Panc1 (cell line): ENCODE measurements around the gene CSTB. TPM values are rescaled to one million over a fixed set of nuclear protein-coding genes. Genes with fewer than 3 reads are reported as not detected.
"Not testable (repeated sequence)": the region's sequence is repeated elsewhere in the genome, so short reads cannot be mapped to it uniquely, and the experiment has no call there.

ENCODE experiments used
- ATAC-seq: fragments of 200-7000 bp; cut with Tn5 transposase; 2 replicates; pipeline ENCODE4 v1.9.1; 2020; ENCODE audit warnings: mild to moderate bottlenecking, moderate library complexity
- BruUV-seq: library from RNA; stranded (reverse); fragments of 400-500 nt; replicated peaks from 2 replicates; lab custom pipeline; 2021; lab: Mats Ljungman, UMichigan
- CTCF ChIA-PET: fragments of 300-600 bp; sonication (Branson Sonifier 250); formaldehyde crosslinking; loops from one replicate; lab custom pipeline; 2022; ENCODE audit warnings: antibody characterized with exemption; lab: Charles Lee
- POLR2A ChIA-PET: fragments of 300-600 bp; sonication (Branson Sonifier 250); formaldehyde crosslinking; loops from one replicate; lab custom pipeline; 2022; ENCODE audit warnings: antibody characterized with exemption; lab: Charles Lee
- DNase-seq: peaks from one replicate; pipeline ENCODE4 v3.0.0-alpha.2; 2010; ENCODE audit warnings: low read depth, low spot score
- H3K27ac ChIP-seq: 2 replicates; pipeline ENCODE4 v1.5.1; 2011; ENCODE audit warnings: mild to moderate bottlenecking, low read length, inconsistent platforms
- H3K27me3 ChIP-seq: fragments of 200-500 bp; sonication (Bioruptor generic); 2 replicates; pipeline ENCODE4 v1.6.0; 2014; ENCODE audit warnings: low read length, inconsistent platforms; ENCODE audit not compliant: control insufficient read depth, insufficient read depth
- H3K36me3 ChIP-seq: fragments of 200-500 bp; sonication (Bioruptor generic); 2 replicates; pipeline ENCODE4 v1.5.1; 2014; ENCODE audit warnings: inconsistent platforms, mild to moderate bottlenecking, low read length, moderate library complexity; ENCODE audit not compliant: control insufficient read depth, insufficient read depth
- H3K4me1 ChIP-seq: 2 replicates; pipeline ENCODE4 v1.5.1; 2011; ENCODE audit warnings: inconsistent platforms, mild to moderate bottlenecking, low read length, moderate library complexity; ENCODE audit not compliant: control insufficient read depth, insufficient read depth
- H3K4me3 ChIP-seq, 2 experiments: 2 replicates each; pipeline ENCODE4 v1.5.1; 2011 to 2012; ENCODE audit warnings: low read depth in 2 of 2, low read length in 2 of 2, mild to moderate bottlenecking in 2 of 2, inconsistent platforms in 1 of 2, moderate library complexity in 1 of 2
- H3K9me3 ChIP-seq: fragments of 200-500 bp; sonication (Bioruptor generic); 2 replicates; pipeline ENCODE4 v1.5.1; 2014; ENCODE audit warnings: low read depth, mild to moderate bottlenecking, inconsistent platforms, low read length, moderate library complexity; ENCODE audit not compliant: control insufficient read depth, insufficient read depth
- POLR2AphosphoS5 ChIP-seq: IDR thresholded peaks from 2 replicates; pipeline ENCODE4 v1.6.1; 2012; ENCODE audit warnings: mild to moderate bottlenecking, low read depth, low read length, moderate library complexity
- SIN3A ChIP-seq: IDR thresholded peaks from 2 replicates; pipeline ENCODE4 v1.6.1; 2012; ENCODE audit warnings: low read depth, mild to moderate bottlenecking, low read length, moderate library complexity, borderline replicate concordance; ENCODE audit not compliant: insufficient read depth
- TCF7L2 ChIP-seq: IDR thresholded peaks from 2 replicates; pipeline ENCODE4 v1.6.1; 2011; ENCODE audit warnings: mild to moderate bottlenecking, low read depth, low read length, inconsistent platforms
- in situ Hi-C: cut with HindIII; loops from 2 replicates; pipeline ENCODE4 v1.10.0; 2016; ENCODE audit warnings: low sequenced_read_pairs, low pct_unique_long_range_greater_than_20kb
- intact Hi-C: fragments of 100-400 bp; cut with micrococcal nuclease; formaldehyde crosslinking; loops from one replicate; pipeline ENCODE4 v1.10.0; 2022; ENCODE audit not compliant: unreplicated experiment
- total RNA-seq: library from RNA; stranded (reverse); gene quantifications from one replicate; pipeline ENCODE4 v1.2.1, GENCODE V29; 2021; ENCODE audit not compliant: unreplicated experiment
- TF ChIP-seq, protein P1 (sequence below): fragments of 450-650 bp; IDR thresholded peaks from 2 replicates; pipeline ENCODE4 v1.5.1; 2017; ENCODE audit warnings: mild to moderate bottlenecking
- TF ChIP-seq, protein P2 (sequence below), 2 experiments: IDR thresholded peaks; 2 replicates each; pipeline ENCODE4 v1.6.1; 2011 to 2012; ENCODE audit warnings: low read depth in 2 of 2, control low read depth in 1 of 2, low read length in 1 of 2, mild to moderate bottlenecking in 1 of 2, moderate library complexity in 1 of 2; ENCODE audit not compliant: insufficient read depth in 1 of 2

CSTB gene
- total RNA-seq, 1 experiment from 2014 or later = 72.5 TPM

DNA sequence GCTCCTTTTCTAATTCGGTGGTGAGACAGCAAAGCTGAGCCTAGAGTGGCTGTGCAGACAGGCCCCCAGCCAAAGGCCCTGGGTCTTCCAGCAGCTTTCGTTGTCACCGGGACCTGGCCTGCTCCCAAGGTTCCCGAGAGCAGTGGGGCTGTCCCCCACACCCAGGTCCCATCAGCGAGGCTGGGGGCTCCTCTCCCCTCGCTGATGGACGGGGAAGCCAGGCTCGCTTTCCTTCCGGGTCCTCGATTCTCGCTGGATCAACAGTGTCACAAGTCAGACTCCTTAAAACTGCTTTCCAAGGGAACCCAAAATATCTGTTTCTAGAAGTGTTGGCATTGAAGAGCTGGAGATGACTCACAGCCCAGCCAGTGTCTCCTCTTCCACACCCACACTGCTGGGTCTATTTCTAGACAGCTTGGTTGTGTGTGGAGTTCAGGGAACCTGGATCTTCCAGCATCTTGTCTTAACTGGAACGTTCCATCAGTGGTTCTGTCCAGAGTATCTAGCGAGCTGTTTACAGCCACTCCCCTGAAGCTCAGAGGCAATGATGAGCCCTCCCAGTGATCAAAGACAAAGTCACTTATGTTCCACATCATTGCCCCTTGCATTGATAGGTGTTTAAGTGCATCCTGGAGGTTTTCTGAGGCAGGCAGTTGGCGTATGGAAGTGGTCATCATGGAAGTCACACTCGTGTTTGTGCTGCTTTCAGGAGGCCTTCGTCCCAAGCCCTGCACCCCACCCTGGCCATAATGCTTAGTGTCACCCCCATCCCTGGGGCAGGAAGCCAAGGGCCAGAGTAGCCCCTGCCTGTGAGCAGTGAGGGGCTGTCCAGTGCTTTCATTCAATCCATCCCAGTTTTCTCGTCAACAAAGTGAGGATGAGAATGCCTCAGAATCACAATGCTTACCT is 48.5 kb upstream of the CSTB start:
- Histone ChIP-seq H3K4me1 (no peaks in the 10 kb centered on the region; the same call in 1 of the 2 replicates), H3K36me3 (no peaks in the 10 kb centered on the region), H3K4me3 (no peak overlapping the region), H3K27me3 (no peaks in the 10 kb centered on the region), H3K9me3 (no peaks in the 10 kb centered on the region), H3K27ac (no peak overlapping the region)
- in situ Hi-C loops (no loop called here), intact Hi-C loops (no loop called here)
- POLR2A ChIA-PET = no interaction called here
- no TSS peak for BruUV-seq
- CTCF ChIA-PET = no interaction called here
- TF ChIP-seq, protein P1, sequence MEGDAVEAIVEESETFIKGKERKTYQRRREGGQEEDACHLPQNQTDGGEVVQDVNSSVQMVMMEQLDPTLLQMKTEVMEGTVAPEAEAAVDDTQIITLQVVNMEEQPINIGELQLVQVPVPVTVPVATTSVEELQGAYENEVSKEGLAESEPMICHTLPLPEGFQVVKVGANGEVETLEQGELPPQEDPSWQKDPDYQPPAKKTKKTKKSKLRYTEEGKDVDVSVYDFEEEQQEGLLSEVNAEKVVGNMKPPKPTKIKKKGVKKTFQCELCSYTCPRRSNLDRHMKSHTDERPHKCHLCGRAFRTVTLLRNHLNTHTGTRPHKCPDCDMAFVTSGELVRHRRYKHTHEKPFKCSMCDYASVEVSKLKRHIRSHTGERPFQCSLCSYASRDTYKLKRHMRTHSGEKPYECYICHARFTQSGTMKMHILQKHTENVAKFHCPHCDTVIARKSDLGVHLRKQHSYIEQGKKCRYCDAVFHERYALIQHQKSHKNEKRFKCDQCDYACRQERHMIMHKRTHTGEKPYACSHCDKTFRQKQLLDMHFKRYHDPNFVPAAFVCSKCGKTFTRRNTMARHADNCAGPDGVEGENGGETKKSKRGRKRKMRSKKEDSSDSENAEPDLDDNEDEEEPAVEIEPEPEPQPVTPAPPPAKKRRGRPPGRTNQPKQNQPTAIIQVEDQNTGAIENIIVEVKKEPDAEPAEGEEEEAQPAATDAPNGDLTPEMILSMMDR = no peak
- TF ChIP-seq SIN3A (no peak), TCF7L2 (no peak), POLR2AphosphoS5 (no peak)
- TF ChIP-seq, protein P2, sequence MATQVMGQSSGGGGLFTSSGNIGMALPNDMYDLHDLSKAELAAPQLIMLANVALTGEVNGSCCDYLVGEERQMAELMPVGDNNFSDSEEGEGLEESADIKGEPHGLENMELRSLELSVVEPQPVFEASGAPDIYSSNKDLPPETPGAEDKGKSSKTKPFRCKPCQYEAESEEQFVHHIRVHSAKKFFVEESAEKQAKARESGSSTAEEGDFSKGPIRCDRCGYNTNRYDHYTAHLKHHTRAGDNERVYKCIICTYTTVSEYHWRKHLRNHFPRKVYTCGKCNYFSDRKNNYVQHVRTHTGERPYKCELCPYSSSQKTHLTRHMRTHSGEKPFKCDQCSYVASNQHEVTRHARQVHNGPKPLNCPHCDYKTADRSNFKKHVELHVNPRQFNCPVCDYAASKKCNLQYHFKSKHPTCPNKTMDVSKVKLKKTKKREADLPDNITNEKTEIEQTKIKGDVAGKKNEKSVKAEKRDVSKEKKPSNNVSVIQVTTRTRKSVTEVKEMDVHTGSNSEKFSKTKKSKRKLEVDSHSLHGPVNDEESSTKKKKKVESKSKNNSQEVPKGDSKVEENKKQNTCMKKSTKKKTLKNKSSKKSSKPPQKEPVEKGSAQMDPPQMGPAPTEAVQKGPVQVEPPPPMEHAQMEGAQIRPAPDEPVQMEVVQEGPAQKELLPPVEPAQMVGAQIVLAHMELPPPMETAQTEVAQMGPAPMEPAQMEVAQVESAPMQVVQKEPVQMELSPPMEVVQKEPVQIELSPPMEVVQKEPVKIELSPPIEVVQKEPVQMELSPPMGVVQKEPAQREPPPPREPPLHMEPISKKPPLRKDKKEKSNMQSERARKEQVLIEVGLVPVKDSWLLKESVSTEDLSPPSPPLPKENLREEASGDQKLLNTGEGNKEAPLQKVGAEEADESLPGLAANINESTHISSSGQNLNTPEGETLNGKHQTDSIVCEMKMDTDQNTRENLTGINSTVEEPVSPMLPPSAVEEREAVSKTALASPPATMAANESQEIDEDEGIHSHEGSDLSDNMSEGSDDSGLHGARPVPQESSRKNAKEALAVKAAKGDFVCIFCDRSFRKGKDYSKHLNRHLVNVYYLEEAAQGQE (IDR thresholded peaks at IDR 0.05; ENCODE audit: insufficient read depth in 1 of 2, low read depth in 2 of 2, low read length in 1 of 2) = no peak
- ATAC-seq (no peak), DNase-seq (no peak)

DNA sequence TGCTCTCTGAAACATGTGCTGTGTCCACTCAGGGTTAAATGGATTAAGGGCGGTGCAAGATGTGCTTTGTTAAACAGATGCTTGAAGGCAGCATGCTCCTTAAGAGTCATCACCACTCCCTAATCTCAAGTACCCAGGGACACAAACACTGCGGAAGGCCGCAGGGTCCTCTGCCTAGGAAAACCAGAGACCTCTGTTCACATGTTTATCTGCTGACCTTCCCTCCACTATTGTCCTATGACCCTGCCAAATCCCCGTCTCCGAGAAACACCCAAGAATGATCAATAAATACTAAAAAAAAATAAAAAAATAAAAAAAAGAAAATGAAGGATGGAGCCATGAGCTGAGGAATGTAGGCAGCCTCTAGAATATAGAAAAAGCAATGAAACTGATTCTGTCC is 46.6 kb upstream of the CSTB start:
- DNase-seq, ATAC-seq, H3K4me1 ChIP-seq, intact Hi-C loops, CTCF ChIA-PET, H3K9me3 ChIP-seq, H3K36me3 ChIP-seq, BruUV-seq, H3K27ac ChIP-seq, in situ Hi-C loops, H3K4me3 ChIP-seq, H3K27me3 ChIP-seq, POLR2A ChIA-PET: not testable (repeated sequence)

DNA sequence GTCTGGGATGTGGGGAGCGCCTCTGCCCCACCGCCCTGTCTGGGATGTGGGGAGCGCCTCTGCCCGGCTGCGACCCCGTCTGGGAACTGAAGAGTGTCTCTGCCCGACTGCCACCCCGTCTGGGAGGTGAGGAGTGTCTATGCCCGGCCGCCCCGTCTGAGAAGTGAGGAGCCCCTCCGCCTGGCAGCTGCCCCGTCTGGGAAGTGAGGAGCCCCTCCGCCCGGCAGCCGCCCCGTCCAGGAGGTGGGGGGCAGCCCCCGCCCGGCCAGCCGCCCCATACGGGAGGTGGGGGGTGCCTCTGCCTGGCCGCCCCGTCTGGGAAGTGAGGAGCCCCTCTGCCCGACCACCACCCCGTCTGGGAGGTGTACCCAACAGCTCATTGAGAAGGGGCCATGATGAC is 46.1 kb upstream of the CSTB start:
- CTCF ChIA-PET, H3K27me3 ChIP-seq, H3K4me3 ChIP-seq, POLR2A ChIA-PET, in situ Hi-C loops, H3K9me3 ChIP-seq, intact Hi-C loops, DNase-seq, H3K27ac ChIP-seq, H3K4me1 ChIP-seq, BruUV-seq, ATAC-seq, H3K36me3 ChIP-seq: not testable (repeated sequence)
